Neuronal stem cell (in vitro differentiated cells): ENCODE data around the gene GALC.

Experiments
- DNase-seq: peaks from one replicate; pipeline ENCODE4 v3.0.0-alpha.2; 2013; ENCODE audit warnings: low spot score
- H2AFZ ChIP-seq: one replicate; pipeline ENCODE4 v1.6.1; 2013; ENCODE audit warnings: mild to moderate bottlenecking, low read length, inconsistent platforms
- H2AK5ac ChIP-seq: 2 replicates; pipeline ENCODE4 v1.6.1; 2013; ENCODE audit warnings: low read depth, mild to moderate bottlenecking, inconsistent platforms, low read length, moderate library complexity, mixed read lengths
- H2BK120ac ChIP-seq: 2 replicates; pipeline ENCODE4 v1.6.1; 2013; ENCODE audit warnings: low read depth, mild to moderate bottlenecking, inconsistent platforms, low read length, moderate library complexity, mixed read lengths
- H2BK12ac ChIP-seq: one replicate; pipeline ENCODE4 v1.6.1; 2013; ENCODE audit warnings: low read length, inconsistent platforms
- H2BK15ac ChIP-seq: 2 replicates; pipeline ENCODE4 v1.6.1; 2013; ENCODE audit warnings: mild to moderate bottlenecking, low read length, inconsistent platforms, mixed read lengths
- H2BK5ac ChIP-seq: one replicate; pipeline ENCODE4 v1.6.1; 2013; ENCODE audit warnings: inconsistent platforms, mild to moderate bottlenecking, low read length, moderate library complexity
- H3K14ac ChIP-seq: one replicate; pipeline ENCODE4 v1.6.1; 2013; ENCODE audit warnings: low read length, inconsistent platforms
- H3K18ac ChIP-seq: 2 replicates; pipeline ENCODE4 v1.6.1; 2013; ENCODE audit warnings: low read length, inconsistent platforms
- H3K23ac ChIP-seq: 2 replicates; pipeline ENCODE4 v1.6.1; 2013; ENCODE audit warnings: low read depth, mild to moderate bottlenecking, mixed read lengths, low read length, inconsistent platforms; ENCODE audit not compliant: poor library complexity
- H3K27ac ChIP-seq: replicated peaks from 3 replicates; pipeline ENCODE4 v1.5.1; 2013; ENCODE audit warnings: low read length, inconsistent platforms
- H3K27me3 ChIP-seq, 3 experiments: 2 replicates each; pipeline ENCODE4 v1.6.1; 2013; ENCODE audit warnings: low read length in 3 of 3, mild to moderate bottlenecking in 2 of 3, inconsistent platforms in 1 of 3, low read depth in 1 of 3, mixed read lengths in 1 of 3, moderate library complexity in 1 of 3; ENCODE audit not compliant: control insufficient read depth in 3 of 3, insufficient read depth in 3 of 3
- H3K36me3 ChIP-seq, 2 donors: replicated peaks in 1 of 2; 2 replicates each; pipeline ENCODE4 v1.6.1; 2013; ENCODE audit warnings: low read length in 2 of 2; ENCODE audit not compliant: control insufficient read depth in 2 of 2, insufficient read depth in 2 of 2
- H3K4ac ChIP-seq: 2 replicates; pipeline ENCODE4 v1.6.1; 2013; ENCODE audit warnings: inconsistent platforms, mild to moderate bottlenecking, low read length, moderate library complexity
- H3K4me1 ChIP-seq, 2 donors: 1 replicate in 1 of 2; 2 replicates in 1 of 2; pipeline ENCODE4 v1.6.1; 2013; ENCODE audit warnings: low read length in 2 of 2, low read depth in 1 of 2; ENCODE audit not compliant: control insufficient read depth in 2 of 2, insufficient read depth in 1 of 2
- H3K4me2 ChIP-seq: one replicate; pipeline ENCODE4 v1.6.1; 2013; ENCODE audit warnings: mild to moderate bottlenecking, low read length, inconsistent platforms; ENCODE audit not compliant: insufficient read depth, poor library complexity, severe bottlenecking
- H3K4me3 ChIP-seq, 2 donors: 2 replicates each; pipeline ENCODE4 v1.5.1; 2013; ENCODE audit warnings: low read length in 2 of 2, mild to moderate bottlenecking in 2 of 2, inconsistent platforms in 1 of 2, moderate library complexity in 1 of 2
- H3K79me1 ChIP-seq: one replicate; pipeline ENCODE4 v1.6.1; 2013; ENCODE audit warnings: low read depth, mild to moderate bottlenecking, inconsistent platforms, low read length, moderate library complexity
- H3K9ac ChIP-seq: one replicate; pipeline ENCODE4 v1.6.1; 2013; ENCODE audit warnings: mild to moderate bottlenecking, low read depth, low read length, inconsistent platforms; ENCODE audit not compliant: poor library complexity
- H3K9me3 ChIP-seq, 2 donors: replicated peaks in 1 of 2; 2 replicates each; pipeline versions ENCODE3 to v1.6.1; 2013; ENCODE audit warnings: low read length in 2 of 2, mild to moderate bottlenecking in 2 of 2, inconsistent platforms in 1 of 2, low read depth in 1 of 2, mixed read lengths in 1 of 2, moderate library complexity in 1 of 2; ENCODE audit not compliant: control insufficient read depth in 2 of 2, insufficient read depth in 1 of 2
- H4K8ac ChIP-seq: one replicate; pipeline ENCODE4 v1.6.1; 2013; ENCODE audit warnings: low read depth, mild to moderate bottlenecking, inconsistent platforms, low read length, moderate library complexity
- H4K91ac ChIP-seq: one replicate; pipeline ENCODE4 v1.6.1; 2013; ENCODE audit warnings: low read length, low read depth, mild to moderate bottlenecking, inconsistent platforms; ENCODE audit not compliant: poor library complexity
- WGBS, 2 donors: extraction: QIAGEN DNeasy Blood & Tissue Kit; methylation state at CpG; one replicate each; pipeline ENCODE4 v1.1.7; 2013; ENCODE audit warnings: missing lambda C conversion rate in 2 of 2, mixed read lengths in 1 of 2; ENCODE audit not compliant: insufficient read length in 2 of 2, insufficient replicate concordance in 1 of 2; ENCODE audit errors: extremely low coverage in 2 of 2; 5-methylcytosine and 5-hydroxymethylcytosine counted together

GALC gene

GRCh38 chr14:88008039-88008742 is 15.2 kb upstream of the GALC start:
- Histone ChIP-seq H4K8ac (no peak overlapping the region), H2BK5ac (no peak overlapping the region), H2BK12ac (no peak overlapping the region), H2BK15ac (no peak overlapping the region), H3K4me1 (no peaks in the 10 kb centered on the region), H2AFZ (no peak overlapping the region), H3K27ac (no peak overlapping the region), H3K79me1 (no peaks in the 10 kb centered on the region), H3K9ac (no peak overlapping the region), H3K14ac (no peak overlapping the region), H3K36me3 (no peaks in the 10 kb centered on the region), H3K4ac (no peak overlapping the region), H2BK120ac (no peak overlapping the region), H3K27me3 (no peaks in the 10 kb centered on the region), H3K4me2 (no peak overlapping the region), H2AK5ac (no peak overlapping the region), H3K23ac (no peak overlapping the region), H3K4me3 (no peak overlapping the region), H4K91ac (no peak overlapping the region), H3K9me3 (no peaks in the 10 kb centered on the region), H3K18ac (no peak overlapping the region)
- WGBS, 2 donors = no CpG with 5 or more reads among the region's 2 CpGs
- no peak for DNase-seq

GRCh38 chr14:88007608-88008007 is 14.6 kb upstream of the GALC start:
- no peak overlapping the region for H3K4me3 ChIP-seq
- H3K36me3 ChIP-seq = no peaks in the 10 kb centered on the region

DNA sequence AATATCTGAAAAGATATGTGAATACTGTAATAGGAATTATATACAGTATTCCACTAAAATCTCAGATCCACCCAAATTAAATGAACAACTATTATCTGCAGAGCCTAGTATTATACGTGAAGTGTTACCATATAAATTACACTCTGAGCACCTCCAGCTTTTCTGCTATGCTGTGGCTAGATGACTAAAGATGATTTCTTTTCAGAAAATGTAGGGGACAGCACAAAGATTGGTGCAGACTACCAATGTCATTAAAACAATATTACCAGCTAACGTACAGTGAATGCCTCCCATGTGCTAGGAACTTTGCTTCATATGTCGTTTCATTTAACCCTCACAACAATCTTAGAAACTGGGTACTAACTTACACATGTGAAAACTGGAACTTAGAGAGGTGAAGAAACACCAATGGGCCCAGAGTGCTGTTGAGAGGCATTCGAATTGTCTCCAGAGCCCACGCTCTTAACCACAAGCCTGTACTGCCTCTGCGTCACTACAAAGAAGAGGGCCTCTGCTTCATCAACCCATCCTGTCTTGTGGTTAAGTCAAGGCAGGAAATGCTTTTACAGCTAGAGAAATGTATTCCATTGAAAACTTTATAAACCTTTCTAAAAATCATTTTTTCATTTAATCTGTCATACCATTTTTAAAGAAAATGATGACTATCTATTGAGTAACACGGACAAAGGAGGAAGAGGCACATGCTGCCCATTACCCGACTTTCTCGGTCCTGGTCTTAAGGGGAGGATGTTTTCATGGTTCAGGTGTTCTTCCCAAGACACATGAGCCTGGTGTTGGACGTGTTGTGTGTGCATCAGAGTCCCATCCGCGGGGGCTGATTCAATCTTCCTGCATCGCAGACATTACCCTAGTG is 13.2 kb upstream of the GALC start:
- no CpG with 5 or more reads among the region's 13 CpGs for WGBS, 2 donors
- Histone ChIP-seq H3K23ac (no peak overlapping the region), H3K9ac (no peak overlapping the region), H3K4me2 (no peak overlapping the region), H4K8ac (no peak overlapping the region), H2BK120ac (no peak overlapping the region), H2BK12ac (no peak overlapping the region), H4K91ac (no peak overlapping the region), H3K27me3 (no peaks in the 10 kb centered on the region), H3K4ac (no peak overlapping the region), H3K36me3 (no peaks in the 10 kb centered on the region), H3K4me3 (no peak overlapping the region), H3K79me1 (no peaks in the 10 kb centered on the region), H3K4me1 (no peaks in the 10 kb centered on the region), H2AFZ (no peak overlapping the region), H2BK5ac (no peak overlapping the region), H2AK5ac (no peak overlapping the region), H3K18ac (no peak overlapping the region), H3K27ac (no peak overlapping the region), H2BK15ac (no peak overlapping the region), H3K14ac (no peak overlapping the region), H3K9me3 (no peaks in the 10 kb centered on the region)
- DNase-seq = no peak

More at GRCh38 chr14:88007608-88008007, 14.6 kb upstream of the GALC start:
- Histone ChIP-seq H3K27ac (no peak overlapping the region), H2BK120ac (no peak overlapping the region), H3K23ac (no peak overlapping the region), H4K91ac (no peak overlapping the region), H3K4me2 (no peak overlapping the region), H2BK5ac (no peak overlapping the region), H4K8ac (no peak overlapping the region), H2AK5ac (no peak overlapping the region), H3K18ac (no peak overlapping the region), H2BK12ac (no peak overlapping the region), H3K9ac (no peak overlapping the region), H3K14ac (no peak overlapping the region), H3K79me1 (no peaks in the 10 kb centered on the region), H3K4me1 (no peaks in the 10 kb centered on the region), H2BK15ac (no peak overlapping the region), H3K4ac (no peak overlapping the region), H3K27me3 (no peaks in the 10 kb centered on the region), H2AFZ (no peak overlapping the region), H3K9me3 (no peaks in the 10 kb centered on the region)
- no CpG with 5 or more reads among the region's 1 CpG for WGBS, 2 donors
- no peak for DNase-seq

- Histone ChIP-seq H3K4ac (no peak within 1 kb of the TSS), H4K8ac (no peak within 1 kb of the TSS)
- WGBS, 2 donors = no CpG with 5 or more reads among the region's 3 CpGs
Measured at GRCh38 chr14:88005050-88005481, 12.1 kb upstream of the GALC start, which contains the start of gene GPR65. Gene GPR65 (plus strand): TSS chr14:88005135. CDS start chr14:88010848, 5,713 bp downstream.

More at GRCh38 chr14:88005050-88005481, 12.1 kb upstream of the GALC start, which contains the start of gene GPR65:
- H2AK5ac ChIP-seq = no peak within 1 kb of the TSS
- no peak within 1 kb of the TSS for H2BK120ac ChIP-seq
- no peaks in the 10 kb centered on the region for H3K79me1 ChIP-seq
- no peak within 1 kb of the TSS for H2BK5ac ChIP-seq
- no peak within 1 kb of the TSS for H3K27ac ChIP-seq
- H3K9ac ChIP-seq = no peak within 1 kb of the TSS
- no peaks in the 10 kb centered on the region for H3K4me1 ChIP-seq
- no peak within 1 kb of the TSS for H3K4me2 ChIP-seq
- no peak within 1 kb of the TSS for H4K91ac ChIP-seq
- H3K4me3 ChIP-seq = no peak within 1 kb of the TSS
- no peak within 1 kb of the TSS for H2AFZ ChIP-seq
- no peak within 1 kb of the TSS for H3K18ac ChIP-seq
- H2BK15ac ChIP-seq = no peak within 1 kb of the TSS
- DNase-seq = no peak
- H3K36me3 ChIP-seq = no peaks in the 10 kb centered on the region
- no peaks in the 10 kb centered on the region for H3K9me3 ChIP-seq
- H3K23ac ChIP-seq = no peak within 1 kb of the TSS
- no peaks in the 10 kb centered on the region for H3K27me3 ChIP-seq
- H3K14ac ChIP-seq = no peak within 1 kb of the TSS
- no peak within 1 kb of the TSS for H2BK12ac ChIP-seq
